ENCODE data around the gene LSAMP.

DNA sequence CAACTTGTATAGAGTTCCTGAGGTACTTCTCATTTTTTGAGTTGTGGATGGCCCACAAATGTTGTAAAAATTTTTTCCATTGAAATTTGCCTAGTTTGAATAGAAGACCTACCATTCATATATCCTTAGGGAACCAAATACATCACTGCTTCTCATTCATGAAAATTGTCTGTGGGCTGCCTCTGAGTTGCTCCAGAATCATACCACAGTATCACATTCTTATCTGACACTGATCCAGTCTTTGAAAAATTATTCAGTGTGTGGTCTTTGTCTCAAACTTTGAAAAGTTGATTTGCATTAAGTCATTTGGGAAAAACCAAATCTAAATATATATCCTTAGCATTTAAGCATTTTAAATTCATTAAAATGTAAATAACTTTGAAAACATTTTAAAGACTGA, 321.1 kb downstream of the LSAMP start:
- TF ChIP-seq ZNF138 (tag by site-specific recombination; IDR thresholded peaks at IDR 0.05; ENCODE audit: borderline replicate concordance) (no peak), ZSCAN16 (tag by site-specific recombination; IDR thresholded peaks at IDR 0.05) (no peak)
